ENCODE measurements around the gene GNAI2. TPM values are rescaled to one million over a fixed set of nuclear protein-coding genes. Genes with fewer than 3 reads are reported as not detected.

GNAI2 gene
- 225 and 232 TPM in 2 replicates for total RNA-seq

DNA sequence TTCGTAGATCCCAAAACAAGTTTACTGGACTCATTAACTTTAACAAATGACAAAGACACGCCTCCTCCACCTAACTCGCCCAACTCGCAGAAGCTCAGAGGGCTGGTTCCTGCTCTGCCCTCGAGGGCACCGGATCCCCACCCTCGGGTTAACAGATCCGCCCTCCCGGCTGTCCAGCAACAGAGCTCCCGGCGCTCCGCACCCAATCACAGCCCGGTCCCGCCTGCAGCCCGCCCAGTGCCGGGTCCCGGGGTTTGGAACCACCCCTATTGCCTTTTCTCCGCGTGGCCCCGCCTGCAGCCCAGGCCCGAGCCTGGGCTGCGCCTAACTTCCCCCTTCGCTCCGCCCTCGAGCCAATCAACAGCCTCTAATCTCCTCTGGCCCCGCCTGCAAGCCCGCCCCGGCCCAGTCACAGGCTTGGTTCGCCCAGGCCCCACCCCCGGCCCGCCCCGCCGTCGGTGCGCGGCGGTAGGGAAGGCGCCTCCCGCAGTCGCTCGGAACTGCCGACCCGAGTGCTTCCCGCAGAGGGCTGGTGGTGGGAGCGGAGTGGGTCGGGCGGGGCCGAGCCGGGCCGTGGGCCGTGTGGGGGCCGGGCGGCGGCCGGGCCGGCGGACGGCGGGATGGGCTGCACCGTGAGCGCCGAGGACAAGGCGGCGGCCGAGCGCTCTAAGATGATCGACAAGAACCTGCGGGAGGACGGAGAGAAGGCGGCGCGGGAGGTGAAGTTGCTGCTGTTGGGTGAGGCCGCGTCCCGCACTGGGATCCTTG, at the start of gene GNAI2:
GNAI2 (plus strand) TSS at position 489 of the 768 bp plus-strand sequence; CDS start at position 621, 132 bp downstream.
- Mint-ChIP-seq H3K4me3 (peak within 1 kb of the TSS; percentile 99), H3K36me3 (ENCODE audit: low read depth) (peaks cover 21% of the 10 kb centered on the region), H3K27me3 (no peaks in the 10 kb centered on the region), H3K27ac (peak within 1 kb of the TSS; percentile 94), H3K4me1 (peaks cover 31% of the 10 kb centered on the region), H3K9me3 (no peaks in the 10 kb centered on the region)
- DNase-seq = peak; percentile 100
- intact Hi-C loops (cut with micrococcal nuclease) = loop anchor here (1.0 to 5.0 kb wide), 7 partner anchors 9 to 1519 kb away; partner anchors contain the start of genes C3orf18, CISH, HEMK1 and IP6K1

DNA sequence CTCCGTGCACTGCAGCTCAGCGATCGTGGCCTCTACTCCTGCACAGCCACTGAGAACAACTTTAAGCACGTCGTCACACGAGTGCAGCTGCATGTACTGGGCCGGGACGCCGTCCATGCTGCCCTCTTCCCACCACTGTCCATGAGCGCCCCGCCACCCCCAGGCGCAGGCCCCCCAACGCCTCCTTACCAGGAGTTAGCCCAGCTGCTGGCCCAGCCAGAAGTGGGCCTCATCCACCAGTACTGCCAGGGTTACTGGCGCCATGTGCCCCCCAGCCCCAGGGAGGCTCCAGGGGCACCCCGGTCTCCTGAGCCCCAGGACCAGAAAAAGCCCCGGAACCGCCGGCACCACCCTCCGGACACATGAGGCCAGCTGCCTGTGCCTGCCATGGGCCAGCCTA, 48.3 kb upstream of the GNAI2 start:
- H3K9me3 Mint-ChIP-seq = no peaks in the 10 kb centered on the region
- H3K27ac Mint-ChIP-seq = no peak overlapping the region
- no peak overlapping the region for H3K4me3 Mint-ChIP-seq
- DNase-seq = no peak
- H3K27me3 Mint-ChIP-seq = peaks cover 2% of the 10 kb centered on the region
- intact Hi-C loops (cut with micrococcal nuclease) = no loop called here
- H3K4me1 Mint-ChIP-seq = peaks cover 1% of the 10 kb centered on the region
- H3K36me3 Mint-ChIP-seq (ENCODE audit: low read depth) = no peaks in the 10 kb centered on the region

DNA sequence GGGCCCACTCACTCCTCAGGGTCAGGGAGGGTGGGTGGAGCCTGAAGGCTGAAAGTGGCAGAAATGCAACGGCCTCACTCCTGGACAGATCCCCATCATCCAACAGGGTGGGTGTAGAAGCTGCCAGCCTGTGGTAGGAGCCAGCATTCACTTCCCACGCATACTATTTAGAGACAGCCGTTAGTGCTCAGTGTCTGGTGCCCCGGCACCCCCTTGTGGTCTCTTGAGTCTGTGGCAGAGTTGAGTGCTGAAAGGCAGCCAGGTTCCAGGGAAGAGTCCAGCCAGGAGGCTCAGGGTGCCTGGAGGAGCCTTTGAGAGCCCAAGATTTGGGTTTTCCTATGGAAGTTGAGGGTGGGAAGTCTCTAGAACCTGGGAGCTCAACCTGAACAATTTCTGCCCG, 46.7 kb upstream of the GNAI2 start:
- H3K9me3 Mint-ChIP-seq = no peaks in the 10 kb centered on the region
- peak; percentile 80 for DNase-seq

DNA sequence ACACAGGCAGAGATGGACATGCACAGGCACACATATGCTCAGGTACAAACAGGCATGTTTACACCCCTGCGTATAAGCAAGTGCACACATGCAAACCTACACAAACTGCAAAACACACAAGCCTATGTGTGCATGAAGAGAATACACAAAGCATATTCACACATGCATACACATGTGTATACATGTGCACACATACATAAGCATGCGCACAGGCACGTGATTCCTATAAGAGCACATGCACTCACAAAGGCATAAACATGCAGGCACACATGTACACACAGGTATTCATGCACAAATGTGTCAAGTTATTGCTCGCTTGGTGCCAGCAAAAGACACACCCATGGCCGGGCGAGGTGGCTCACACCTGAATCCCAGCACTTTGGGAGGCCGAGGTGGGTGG, 46.0 kb upstream of the GNAI2 start:
- Mint-ChIP-seq H3K27ac (no peak overlapping the region), H3K4me1 (peaks cover 5% of the 10 kb centered on the region), H3K36me3 (ENCODE audit: low read depth) (no peaks in the 10 kb centered on the region), H3K27me3 (peaks cover 7% of the 10 kb centered on the region), H3K9me3 (no peaks in the 10 kb centered on the region), H3K4me3 (no peak overlapping the region)
- no peak for DNase-seq
- intact Hi-C loops (cut with micrococcal nuclease) = loop anchor here (1.0 kb wide), 1 partner anchor 69 kb away; no protein-coding TSS in a partner anchor

More for the DNA sequence above, 46.7 kb upstream of the GNAI2 start:
- Mint-ChIP-seq H3K27ac (no peak overlapping the region), H3K4me3 (no peak overlapping the region), H3K4me1 (peaks cover 2% of the 10 kb centered on the region), H3K36me3 (ENCODE audit: low read depth) (no peaks in the 10 kb centered on the region), H3K27me3 (peaks cover 4% of the 10 kb centered on the region)
- intact Hi-C loops (cut with micrococcal nuclease) = loop anchor here (1.0 kb wide), 1 partner anchor 68 kb away; no protein-coding TSS in a partner anchor

DNA sequence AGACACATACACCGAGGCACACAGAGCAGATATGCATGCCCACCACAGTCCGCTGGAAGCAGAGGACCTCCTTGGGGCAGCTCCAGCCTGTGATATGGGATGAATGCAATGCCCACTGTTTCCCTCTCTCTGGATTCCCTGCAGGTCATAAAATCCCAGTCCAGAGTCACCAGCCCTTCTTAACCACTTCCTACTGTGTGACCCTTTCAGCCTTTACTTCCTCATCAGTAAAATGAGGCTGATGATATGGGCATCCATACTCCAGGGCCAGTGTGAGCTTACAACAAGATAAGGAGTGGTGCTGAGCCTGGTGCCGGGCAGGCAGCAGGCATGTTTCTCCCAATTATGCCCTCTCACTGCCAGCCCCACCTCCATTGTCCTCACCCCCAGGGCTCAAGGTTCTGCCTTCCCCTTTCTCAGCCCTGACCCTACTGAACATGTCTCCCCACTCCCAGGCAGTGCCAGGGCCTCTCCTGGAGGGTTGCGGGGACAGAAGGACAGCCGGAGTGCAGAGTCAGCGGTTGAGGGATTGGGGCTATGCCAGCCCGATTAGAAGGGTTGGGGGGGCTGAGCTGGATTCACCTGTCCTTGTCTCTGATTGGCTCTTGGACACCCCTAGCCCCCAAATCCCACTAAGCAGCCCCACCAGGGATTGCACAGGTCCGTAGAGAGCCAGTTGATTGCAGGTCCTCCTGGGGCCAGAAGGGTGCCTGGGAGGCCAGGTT, 44.9 kb upstream of the GNAI2 start, which contains the start of gene GNAT1:
GNAT1 (plus strand) TSS at position 675 of the 725 bp plus-strand sequence. CDS start 116 bp downstream, outside the sequence.
- no peaks in the 10 kb centered on the region for H3K9me3 Mint-ChIP-seq
- no peak within 1 kb of the TSS for H3K27ac Mint-ChIP-seq
- no peaks in the 10 kb centered on the region for H3K36me3 Mint-ChIP-seq (ENCODE audit: low read depth)
- no peak for DNase-seq
- H3K27me3 Mint-ChIP-seq = peaks cover 12% of the 10 kb centered on the region
- no peak within 1 kb of the TSS for H3K4me3 Mint-ChIP-seq
- intact Hi-C loops (cut with micrococcal nuclease) = no loop called here
- H3K4me1 Mint-ChIP-seq = peaks cover 5% of the 10 kb centered on the region

DNA sequence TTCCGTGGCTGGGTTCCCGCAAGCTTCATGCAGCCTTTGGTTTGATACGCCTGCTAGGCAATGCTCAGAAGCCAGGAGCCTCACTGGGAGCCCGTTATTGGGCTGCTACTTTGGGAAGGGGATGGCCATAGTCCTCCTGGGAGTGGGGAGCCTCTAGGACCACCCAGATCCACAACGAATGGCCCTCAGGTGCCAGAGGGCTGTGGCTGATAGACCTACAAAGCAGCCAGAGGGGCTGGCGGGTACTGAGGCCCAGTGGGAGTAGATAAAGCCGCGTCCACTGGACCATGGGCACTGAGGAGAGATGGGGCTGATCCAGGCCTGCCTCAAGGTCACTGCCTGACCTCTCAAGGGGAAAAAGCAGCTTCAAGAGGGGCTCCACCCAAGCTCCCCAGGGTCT, 43.9 kb upstream of the GNAI2 start:
- DNase-seq = no peak
- intact Hi-C loops (cut with micrococcal nuclease) = loop anchor here (1.0 to 2.0 kb wide), 4 partner anchors 34 to 133 kb away; no protein-coding TSS in a partner anchor
- Mint-ChIP-seq H3K9me3 (no peaks in the 10 kb centered on the region), H3K4me1 (peaks cover 5% of the 10 kb centered on the region), H3K4me3 (no peak overlapping the region), H3K27me3 (peaks cover 19% of the 10 kb centered on the region), H3K27ac (no peak overlapping the region), H3K36me3 (ENCODE audit: low read depth) (no peaks in the 10 kb centered on the region)

DNA sequence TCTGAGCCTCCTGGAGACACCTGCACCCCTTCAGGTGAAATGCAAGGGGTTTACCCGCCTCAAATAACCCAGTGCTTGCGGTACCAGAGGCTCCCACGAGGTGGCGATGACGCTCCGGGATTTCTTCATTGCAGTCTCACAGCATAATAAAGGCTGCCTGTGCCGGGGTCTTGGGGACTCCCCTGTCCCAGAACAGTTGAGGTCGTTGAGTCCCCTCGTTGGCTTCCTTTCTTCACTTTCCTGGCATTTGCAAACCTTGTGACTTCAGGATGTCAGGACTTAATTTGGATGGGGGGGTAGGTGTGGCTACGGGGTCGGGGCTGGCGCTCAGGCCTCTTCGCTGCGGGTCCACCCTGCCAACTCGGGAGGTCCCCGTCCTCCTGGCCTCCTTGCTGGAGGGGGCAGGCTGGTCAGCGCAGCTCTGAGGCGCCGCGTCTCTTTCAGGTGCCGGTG, 43.3 kb upstream of the GNAI2 start:
- no peak overlapping the region for H3K27ac Mint-ChIP-seq
- H3K4me3 Mint-ChIP-seq = no peak overlapping the region
- DNase-seq = peak; percentile 96
- H3K9me3 Mint-ChIP-seq = no peaks in the 10 kb centered on the region
- peaks cover 5% of the 10 kb centered on the region for H3K4me1 Mint-ChIP-seq
- H3K27me3 Mint-ChIP-seq = peaks cover 23% of the 10 kb centered on the region
- intact Hi-C loops (cut with micrococcal nuclease) = loop anchor here (1.0 to 2.0 kb wide), 4 partner anchors 34 to 132 kb away; no protein-coding TSS in a partner anchor
- no peaks in the 10 kb centered on the region for H3K36me3 Mint-ChIP-seq (ENCODE audit: low read depth)

DNA sequence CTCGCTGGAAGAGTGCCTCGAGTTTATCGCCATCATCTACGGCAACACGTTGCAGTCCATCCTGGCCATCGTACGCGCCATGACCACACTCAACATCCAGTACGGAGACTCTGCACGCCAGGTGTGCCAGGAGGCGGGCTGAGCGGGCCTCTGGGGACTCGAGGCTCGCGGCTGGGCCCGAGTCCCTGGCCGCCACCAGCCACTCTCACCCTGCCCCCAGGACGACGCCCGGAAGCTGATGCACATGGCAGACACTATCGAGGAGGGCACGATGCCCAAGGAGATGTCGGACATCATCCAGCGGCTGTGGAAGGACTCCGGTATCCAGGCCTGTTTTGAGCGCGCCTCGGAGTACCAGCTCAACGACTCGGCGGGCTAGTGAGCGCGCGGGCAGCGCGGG, 42.7 kb upstream of the GNAI2 start:
- no peak for DNase-seq
- intact Hi-C loops (cut with micrococcal nuclease) = loop anchor here (2.0 kb wide), 1 partner anchor 132 kb away; no protein-coding TSS in a partner anchor
- H3K4me3 Mint-ChIP-seq = no peak overlapping the region
- H3K27ac Mint-ChIP-seq = no peak overlapping the region
- H3K9me3 Mint-ChIP-seq = no peaks in the 10 kb centered on the region
- H3K27me3 Mint-ChIP-seq = peaks cover 23% of the 10 kb centered on the region
- H3K36me3 Mint-ChIP-seq (ENCODE audit: low read depth) = no peaks in the 10 kb centered on the region
- H3K4me1 Mint-ChIP-seq = peaks cover 5% of the 10 kb centered on the region

DNA sequence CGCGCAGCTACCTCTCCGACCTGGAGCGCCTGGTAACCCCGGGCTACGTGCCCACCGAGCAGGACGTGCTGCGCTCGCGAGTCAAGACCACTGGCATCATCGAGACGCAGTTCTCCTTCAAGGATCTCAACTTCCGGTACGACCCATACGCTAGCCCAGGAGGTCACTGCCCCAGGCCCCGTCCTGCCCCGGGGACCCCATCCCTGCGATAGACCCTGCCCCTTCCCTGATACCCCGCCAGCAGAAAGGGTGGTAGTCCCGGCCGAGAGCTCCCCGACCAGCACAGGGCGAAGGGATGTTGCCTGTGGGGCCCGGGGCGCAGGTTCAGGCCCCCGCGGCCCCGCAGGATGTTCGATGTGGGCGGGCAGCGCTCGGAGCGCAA, 42.3 kb upstream of the GNAI2 start:
- intact Hi-C loops (cut with micrococcal nuclease) = loop anchor here (2.0 kb wide), 1 partner anchor 131 kb away; no protein-coding TSS in a partner anchor
- DNase-seq = no peak
- peaks cover 23% of the 10 kb centered on the region for H3K27me3 Mint-ChIP-seq
- H3K9me3 Mint-ChIP-seq = no peaks in the 10 kb centered on the region
- no peak overlapping the region for H3K27ac Mint-ChIP-seq
- H3K36me3 Mint-ChIP-seq (ENCODE audit: low read depth) = no peaks in the 10 kb centered on the region
- peak overlapping the region; percentile 26 for H3K4me3 Mint-ChIP-seq
- peaks cover 5% of the 10 kb centered on the region for H3K4me1 Mint-ChIP-seq

DNA sequence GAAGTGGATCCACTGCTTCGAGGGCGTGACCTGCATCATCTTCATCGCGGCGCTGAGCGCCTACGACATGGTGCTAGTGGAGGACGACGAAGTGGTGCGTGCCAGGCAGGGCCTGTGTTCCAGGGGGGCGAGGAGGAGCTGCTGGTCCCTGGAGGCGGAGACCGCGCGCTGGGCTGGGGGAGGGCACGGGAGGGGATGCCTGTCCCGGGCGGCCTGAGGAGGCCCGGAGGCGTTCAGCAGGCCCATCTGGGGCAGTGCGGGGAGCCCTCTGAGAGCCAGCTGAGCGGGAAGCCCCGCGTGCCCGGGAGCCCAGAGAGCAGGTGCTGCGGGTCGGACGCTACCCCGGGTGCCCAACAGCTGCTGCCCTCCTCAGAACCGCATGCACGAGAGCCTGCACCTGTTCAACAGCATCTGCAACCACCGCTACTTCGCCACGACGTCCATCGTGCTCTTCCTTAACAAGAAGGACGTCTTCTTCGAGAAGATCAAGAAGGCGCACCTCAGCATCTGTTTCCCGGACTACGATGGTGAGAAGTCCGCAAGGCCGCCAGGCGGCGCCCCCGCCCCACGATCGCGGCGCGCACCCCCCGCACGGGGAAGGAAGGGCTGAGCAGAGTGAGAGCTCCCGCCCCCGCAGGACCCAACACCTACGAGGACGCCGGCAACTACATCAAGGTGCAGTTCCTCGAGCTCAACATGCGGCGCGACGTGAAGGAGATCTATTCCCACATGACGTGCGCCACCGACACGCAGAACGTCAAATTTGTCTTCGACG, 41.7 kb upstream of the GNAI2 start:
- Mint-ChIP-seq H3K27me3 (peaks cover 23% of the 10 kb centered on the region), H3K4me3 (peak overlapping the region; percentile 51)
- DNase-seq = peak; percentile 94

DNA sequence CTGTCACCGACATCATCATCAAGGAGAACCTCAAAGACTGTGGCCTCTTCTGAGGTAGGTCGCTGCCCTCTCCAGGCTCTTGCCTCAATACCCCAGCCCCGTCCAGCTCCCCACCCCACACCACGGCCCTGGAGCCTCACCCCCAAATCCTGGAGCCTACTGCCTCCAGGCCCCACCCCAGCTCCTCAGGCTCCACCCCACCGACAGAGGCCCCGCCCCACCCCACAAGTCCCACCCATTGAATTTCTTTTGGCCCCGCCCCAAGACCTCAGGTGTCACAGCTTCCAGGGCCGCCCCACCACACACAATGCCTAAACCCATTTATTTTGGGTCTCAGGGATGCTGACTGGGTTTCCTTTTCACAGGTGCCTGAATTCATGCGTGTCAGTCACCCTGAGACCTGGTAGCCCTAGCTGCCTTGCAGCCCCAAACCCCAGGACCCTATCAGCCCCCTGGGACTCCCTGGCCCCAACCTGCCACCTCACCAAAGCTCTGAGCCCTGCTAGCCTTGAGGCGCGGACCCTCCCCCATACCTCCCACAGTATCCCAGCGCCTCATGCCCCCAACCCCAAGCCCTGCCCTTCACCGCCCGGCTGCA, 41.0 kb upstream of the GNAI2 start:
- peaks cover 5% of the 10 kb centered on the region for H3K4me1 Mint-ChIP-seq
- no peak overlapping the region for H3K27ac Mint-ChIP-seq
- no peaks in the 10 kb centered on the region for H3K9me3 Mint-ChIP-seq
- peaks cover 23% of the 10 kb centered on the region for H3K27me3 Mint-ChIP-seq
- no peaks in the 10 kb centered on the region for H3K36me3 Mint-ChIP-seq (ENCODE audit: low read depth)
- no peak for DNase-seq
- intact Hi-C loops (cut with micrococcal nuclease) = no loop called here
- peak overlapping the region; percentile 51 for H3K4me3 Mint-ChIP-seq

More for the DNA sequence above, 41.7 kb upstream of the GNAI2 start:
- intact Hi-C loops (cut with micrococcal nuclease) = no loop called here
- Mint-ChIP-seq H3K4me1 (peaks cover 5% of the 10 kb centered on the region), H3K9me3 (no peaks in the 10 kb centered on the region), H3K27ac (no peak overlapping the region), H3K36me3 (ENCODE audit: low read depth) (no peaks in the 10 kb centered on the region)

DNA sequence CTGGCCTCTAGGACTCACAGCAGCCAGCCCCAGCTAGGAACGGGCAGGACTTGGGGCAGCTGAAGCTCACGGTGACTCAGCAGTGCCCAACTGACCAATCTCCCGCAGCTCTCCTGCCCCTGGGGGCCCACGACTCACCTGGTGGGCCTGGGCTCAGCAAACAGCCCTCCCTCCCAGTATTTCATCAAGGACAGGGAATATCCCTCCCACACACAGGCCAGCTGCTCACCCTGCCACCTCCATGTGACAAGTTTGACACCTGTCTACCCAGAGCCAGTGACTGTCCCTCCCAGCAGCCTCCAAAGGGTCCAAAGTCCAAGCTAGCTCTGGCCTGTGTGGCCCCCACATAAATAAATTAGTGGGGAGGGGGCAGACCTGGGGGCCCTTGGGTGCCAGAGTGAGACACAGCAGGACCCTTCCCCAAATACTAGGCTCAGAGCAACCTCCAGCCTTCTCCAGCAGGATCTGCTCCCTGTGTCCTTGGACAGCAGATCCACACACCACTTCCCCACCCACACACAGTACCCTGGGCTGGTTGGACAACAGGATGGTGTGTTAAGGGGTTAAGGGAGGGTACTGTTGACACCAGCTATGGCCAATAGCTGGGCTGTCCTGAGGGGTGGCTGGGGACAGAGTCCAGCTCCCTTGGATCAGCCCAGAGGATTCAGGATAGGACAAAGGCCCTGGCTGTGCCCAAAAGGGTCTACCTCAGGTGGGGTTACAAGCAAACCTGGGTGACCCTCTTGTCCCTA, 40.3 kb upstream of the GNAI2 start:
- no peak for DNase-seq
- H3K9me3 Mint-ChIP-seq = no peaks in the 10 kb centered on the region
- no peak overlapping the region for H3K4me3 Mint-ChIP-seq

More for the DNA sequence above, 40.3 kb upstream of the GNAI2 start:
- no peaks in the 10 kb centered on the region for H3K36me3 Mint-ChIP-seq (ENCODE audit: low read depth)
- H3K4me1 Mint-ChIP-seq = peaks cover 5% of the 10 kb centered on the region
- intact Hi-C loops (cut with micrococcal nuclease) = no loop called here
- H3K27me3 Mint-ChIP-seq = peaks cover 23% of the 10 kb centered on the region
- H3K27ac Mint-ChIP-seq = no peak overlapping the region
